ENCODE data around the gene MYL12B.

Gene MYL12B

GRCh38 chr18:3261373-3262233 lies at the start of gene MYL12B:
TSS of gene MYL12B (plus strand) at chr18:3262133. CDS start at chr18:3272899, 10,766 bp downstream.
- Histone ChIP-seq H3K27ac (peak within 1 kb of the TSS; percentile 96), H3K9ac (ENCODE audit: insufficient read length) (peak within 1 kb of the TSS; percentile 98), H3K36me3 (ENCODE audit: insufficient read depth, low read length) (peaks cover 21% of the 10 kb centered on the region), H3K9me3 (ENCODE audit: low read depth, low read length) (no peaks in the 10 kb centered on the region), H3K4me3 (peak within 1 kb of the TSS; percentile 99)
- peak; percentile 73 for TF ChIP-seq POLR2AphosphoS5 (IDR thresholded peaks at IDR 0.05; ENCODE audit: borderline replicate concordance, low read depth, low read length)
- no peak for TF ChIP-seq EZH2 (IDR thresholded peaks at IDR 0.05)
- DNase-seq (ENCODE audit: low read depth, low spot score): no peak

DNA sequence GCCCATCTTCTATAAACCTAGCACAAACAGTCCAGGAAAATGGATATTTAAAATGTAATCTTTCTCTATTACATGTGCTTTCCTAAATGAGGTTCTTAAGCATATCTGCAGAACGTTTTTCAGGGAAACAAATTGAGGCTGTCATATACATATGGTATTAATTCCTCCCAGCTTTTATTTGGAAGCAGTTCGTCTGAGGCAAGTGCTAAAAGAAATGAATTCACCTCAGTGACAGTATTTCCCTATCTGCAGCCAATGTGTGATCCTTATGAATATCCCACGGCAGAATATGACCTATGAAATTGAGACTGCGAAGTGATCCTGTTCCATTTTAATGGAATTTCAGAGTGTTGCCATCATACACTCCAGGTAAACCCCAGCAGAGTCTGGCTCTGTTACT lies 49.3 kb upstream of the MYL12B start:
- no peaks in the 10 kb centered on the region for H3K36me3 ChIP-seq (ENCODE audit: insufficient read depth, low read length)
- DNase-seq (ENCODE audit: low read depth, low spot score): no peak
- TF ChIP-seq EZH2 (IDR thresholded peaks at IDR 0.05) (no peak), FOXP2 (optimal IDR thresholded peaks at IDR 0.05; ENCODE audit: control extremely low read depth, extremely low read length, insufficient read depth) (no peak), POLR2AphosphoS5 (IDR thresholded peaks at IDR 0.05; ENCODE audit: borderline replicate concordance, low read depth, low read length) (no peak)
- peak overlapping the region; percentile 50 for H3K4me3 ChIP-seq
- H3K9ac ChIP-seq (ENCODE audit: insufficient read length): no peak overlapping the region
- H3K27ac ChIP-seq: peak overlapping the region; percentile 86
- no peaks in the 10 kb centered on the region for H3K9me3 ChIP-seq (ENCODE audit: low read depth, low read length)

GRCh38 chr18:3213300-3214059 lies 48.5 kb upstream of the MYL12B start:
- DNase-seq (ENCODE audit: low read depth, low spot score): no peak

DNA sequence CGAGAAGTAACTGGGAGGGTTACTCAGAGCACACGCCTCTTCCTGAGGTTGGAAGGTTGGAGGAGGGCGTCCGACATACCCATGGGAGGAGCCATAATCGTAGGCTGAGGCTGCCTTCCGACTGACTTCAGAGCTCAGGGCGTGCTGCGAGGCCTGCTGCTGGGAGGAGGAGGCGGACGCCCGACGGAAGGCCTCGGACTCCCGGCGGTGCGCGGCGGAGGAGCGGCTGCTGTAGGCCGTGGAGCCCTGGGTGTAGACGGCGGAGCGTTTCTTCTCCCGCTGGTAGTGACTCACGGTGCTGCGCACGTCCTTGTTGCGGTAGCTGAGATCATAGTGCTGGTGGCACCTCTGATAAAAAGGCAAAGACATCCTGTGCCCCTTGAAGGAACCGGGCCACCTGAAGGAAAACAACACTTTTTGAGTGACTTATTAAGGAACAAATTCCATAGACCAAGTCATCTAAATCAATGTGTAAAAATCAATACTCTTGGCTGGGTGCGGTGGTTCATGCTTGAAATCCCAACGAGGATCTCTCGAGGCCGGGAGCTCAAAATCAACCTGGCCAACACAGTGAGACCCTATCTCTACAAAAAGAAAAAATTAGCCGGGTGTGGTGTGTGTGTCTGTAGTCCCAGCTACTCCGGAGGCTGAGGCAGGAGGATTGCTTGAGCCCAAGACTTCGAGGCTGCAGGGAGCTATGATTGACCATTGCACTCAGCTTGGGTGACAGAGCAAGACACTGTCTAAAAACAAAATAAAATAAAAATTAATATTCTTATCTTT lies 46.9 kb upstream of the MYL12B start:
- H3K36me3 ChIP-seq (ENCODE audit: insufficient read depth, low read length): no peaks in the 10 kb centered on the region
- no peak for DNase-seq (ENCODE audit: low read depth, low spot score)
- no peak overlapping the region for H3K4me3 ChIP-seq
- no peaks in the 10 kb centered on the region for H3K9me3 ChIP-seq (ENCODE audit: low read depth, low read length)
- H3K27ac ChIP-seq: no peak overlapping the region
- TF ChIP-seq EZH2 (IDR thresholded peaks at IDR 0.05) (no peak), FOXP2 (optimal IDR thresholded peaks at IDR 0.05; ENCODE audit: control extremely low read depth, extremely low read length, insufficient read depth) (no peak), POLR2AphosphoS5 (IDR thresholded peaks at IDR 0.05; ENCODE audit: borderline replicate concordance, low read depth, low read length) (no peak)
- no peak overlapping the region for H3K9ac ChIP-seq (ENCODE audit: insufficient read length)

More at GRCh38 chr18:3213300-3214059, 48.5 kb upstream of the MYL12B start:
- Histone ChIP-seq H3K9ac (ENCODE audit: insufficient read length) (no peak overlapping the region), H3K36me3 (ENCODE audit: insufficient read depth, low read length) (no peaks in the 10 kb centered on the region), H3K4me3 (peak overlapping the region; percentile 50), H3K27ac (peak overlapping the region; percentile 86), H3K9me3 (ENCODE audit: low read depth, low read length) (no peaks in the 10 kb centered on the region)
- TF ChIP-seq POLR2AphosphoS5 (IDR thresholded peaks at IDR 0.05; ENCODE audit: borderline replicate concordance, low read depth, low read length) (no peak), FOXP2 (optimal IDR thresholded peaks at IDR 0.05; ENCODE audit: control extremely low read depth, extremely low read length, insufficient read depth) (no peak), EZH2 (IDR thresholded peaks at IDR 0.05) (no peak)

DNA sequence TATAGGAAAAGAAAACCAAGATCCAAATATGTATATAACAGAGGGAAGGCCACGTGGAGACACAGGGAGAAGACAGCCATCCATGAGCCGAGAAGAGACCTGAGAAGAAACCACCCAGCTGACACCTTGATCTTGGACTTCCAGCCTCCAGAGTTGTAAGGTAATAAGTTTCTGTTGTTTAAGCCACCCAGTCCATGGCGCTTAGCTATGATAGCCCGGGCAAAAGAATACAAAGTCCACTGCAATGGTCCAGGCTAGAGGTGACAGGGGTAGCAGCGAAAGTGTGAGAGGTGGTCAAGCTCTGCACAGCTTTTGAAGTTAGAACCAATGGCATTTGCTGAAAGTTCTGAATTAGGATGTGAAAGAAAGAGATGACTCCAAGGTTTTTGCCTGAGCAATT lies 44.9 kb upstream of the MYL12B start:
- Histone ChIP-seq H3K36me3 (ENCODE audit: insufficient read depth, low read length) (no peaks in the 10 kb centered on the region), H3K27ac (0 out of 2 replicates have a peak overlapping the region, but pooled peaks have one; percentile 96), H3K9ac (ENCODE audit: insufficient read length) (no peak overlapping the region), H3K9me3 (ENCODE audit: low read depth, low read length) (no peaks in the 10 kb centered on the region), H3K4me3 (no peak overlapping the region)
- no peak for TF ChIP-seq POLR2AphosphoS5 (IDR thresholded peaks at IDR 0.05; ENCODE audit: borderline replicate concordance, low read depth, low read length)
- no peak for TF ChIP-seq EZH2 (IDR thresholded peaks at IDR 0.05)
- TF ChIP-seq FOXP2 (optimal IDR thresholded peaks at IDR 0.05; ENCODE audit: control extremely low read depth, extremely low read length, insufficient read depth): no peak
- DNase-seq (ENCODE audit: low read depth, low spot score): no peak

DNA sequence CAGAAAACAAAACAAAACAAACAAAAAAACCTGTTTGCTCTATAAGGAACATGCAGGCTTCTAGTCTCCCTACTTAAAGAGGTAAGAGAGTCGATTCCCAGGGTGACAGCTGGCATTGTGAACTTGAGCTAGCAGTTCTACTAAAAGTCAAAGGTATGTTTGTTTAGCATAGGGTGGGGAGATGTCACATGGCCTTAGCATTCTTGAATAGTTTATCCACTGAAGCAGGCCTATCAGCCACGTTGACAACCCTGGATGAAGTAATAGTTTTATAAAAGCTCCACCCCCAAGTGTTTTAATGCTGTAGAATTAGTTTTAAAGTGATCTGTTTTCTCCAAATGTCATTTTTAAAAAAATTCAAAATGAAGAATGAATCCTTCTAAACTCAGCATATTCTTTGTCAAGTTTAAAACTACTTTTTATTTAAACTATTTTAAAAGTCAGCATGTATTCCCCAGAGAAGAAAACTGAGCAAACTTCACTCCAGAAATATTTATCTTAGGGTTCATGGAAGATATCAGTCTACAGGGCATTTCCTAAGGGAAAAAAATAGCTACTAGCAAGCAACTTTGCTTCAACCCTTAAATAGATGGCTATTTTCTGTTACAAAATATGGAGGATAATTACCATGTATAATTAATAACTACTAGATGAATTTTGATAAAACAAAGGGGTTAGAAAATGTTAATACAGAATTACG lies 43.8 kb upstream of the MYL12B start:
- Histone ChIP-seq H3K9ac (ENCODE audit: insufficient read length) (peak overlapping the region; percentile 71), H3K27ac (peak overlapping the region; percentile 96), H3K4me3 (peak overlapping the region; percentile 9), H3K9me3 (ENCODE audit: low read depth, low read length) (no peaks in the 10 kb centered on the region), H3K36me3 (ENCODE audit: insufficient read depth, low read length) (no peaks in the 10 kb centered on the region)
- TF ChIP-seq EZH2 (IDR thresholded peaks at IDR 0.05) (no peak), FOXP2 (optimal IDR thresholded peaks at IDR 0.05; ENCODE audit: control extremely low read depth, extremely low read length, insufficient read depth) (no peak), POLR2AphosphoS5 (IDR thresholded peaks at IDR 0.05; ENCODE audit: borderline replicate concordance, low read depth, low read length) (no peak)
- DNase-seq (ENCODE audit: low read depth, low spot score): no peak

- no peaks in the 10 kb centered on the region for H3K36me3 ChIP-seq (ENCODE audit: insufficient read depth, low read length)
- no peak for DNase-seq (ENCODE audit: low read depth, low spot score)
- no peaks in the 10 kb centered on the region for H3K9me3 ChIP-seq (ENCODE audit: low read depth, low read length)
- H3K27ac ChIP-seq: peak overlapping the region; percentile 96
- peak overlapping the region; percentile 71 for H3K9ac ChIP-seq (ENCODE audit: insufficient read length)
- H3K4me3 ChIP-seq: peak overlapping the region; percentile 67
- TF ChIP-seq FOXP2 (optimal IDR thresholded peaks at IDR 0.05; ENCODE audit: control extremely low read depth, extremely low read length, insufficient read depth): no peak
- TF ChIP-seq EZH2 (IDR thresholded peaks at IDR 0.05): no peak
These were observed 43.1 kb upstream of the MYL12B start for GRCh38 chr18:3218819-3219218.
